Measurements from ENCODE around the gene SYNGR2. TPM values are rescaled to one million over a fixed set of nuclear protein-coding genes. Genes with fewer than 3 reads are reported as not detected.

SYNGR2 gene
- total and polyA plus RNA-seq, 2 of the 8 experiments (the other 6 are each of a cell fraction or from before 2014, with no cell fraction given) = 50.0 to 139 TPM

GRCh38 chr17:78127888-78128550 is 40.4 kb upstream of the SYNGR2 start (continued):
- no peak for TF ChIP-seq RAD21 (IDR thresholded peaks at IDR 0.05 in 1 of 2, conservative IDR thresholded peaks at IDR 0.05 in 1 of 2; ENCODE audit: low read depth in 2 of 2, low read length in 2 of 2)
- peak in 1 of 2 experiments; percentile 58; a peak in 3 of 4 replicates for TF ChIP-seq SIN3A (conservative IDR thresholded peaks at IDR 0.05 in 1 of 2, IDR thresholded peaks at IDR 0.05 in 1 of 2; ENCODE audit: low read depth in 1 of 2, low read length in 2 of 2)
- no peak for TF ChIP-seq CTBP2 (IDR thresholded peaks at IDR 0.05; ENCODE audit: borderline replicate concordance, insufficient read depth, insufficient read length, low read length)
- TF ChIP-seq FOSL1 (IDR thresholded peaks at IDR 0.05; ENCODE audit: insufficient read depth, low read depth, low read length) = no peak
- TF ChIP-seq, protein P1, sequence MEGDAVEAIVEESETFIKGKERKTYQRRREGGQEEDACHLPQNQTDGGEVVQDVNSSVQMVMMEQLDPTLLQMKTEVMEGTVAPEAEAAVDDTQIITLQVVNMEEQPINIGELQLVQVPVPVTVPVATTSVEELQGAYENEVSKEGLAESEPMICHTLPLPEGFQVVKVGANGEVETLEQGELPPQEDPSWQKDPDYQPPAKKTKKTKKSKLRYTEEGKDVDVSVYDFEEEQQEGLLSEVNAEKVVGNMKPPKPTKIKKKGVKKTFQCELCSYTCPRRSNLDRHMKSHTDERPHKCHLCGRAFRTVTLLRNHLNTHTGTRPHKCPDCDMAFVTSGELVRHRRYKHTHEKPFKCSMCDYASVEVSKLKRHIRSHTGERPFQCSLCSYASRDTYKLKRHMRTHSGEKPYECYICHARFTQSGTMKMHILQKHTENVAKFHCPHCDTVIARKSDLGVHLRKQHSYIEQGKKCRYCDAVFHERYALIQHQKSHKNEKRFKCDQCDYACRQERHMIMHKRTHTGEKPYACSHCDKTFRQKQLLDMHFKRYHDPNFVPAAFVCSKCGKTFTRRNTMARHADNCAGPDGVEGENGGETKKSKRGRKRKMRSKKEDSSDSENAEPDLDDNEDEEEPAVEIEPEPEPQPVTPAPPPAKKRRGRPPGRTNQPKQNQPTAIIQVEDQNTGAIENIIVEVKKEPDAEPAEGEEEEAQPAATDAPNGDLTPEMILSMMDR (IDR thresholded peaks at IDR 0.05; ENCODE audit: control extremely low read depth in 1 of 3, insufficient read depth in 1 of 3, low read depth in 1 of 3, low read length in 3 of 3) = no peak
- no peak for TF ChIP-seq KDM1A (IDR thresholded peaks at IDR 0.05; ENCODE audit: borderline replicate concordance, low read length)
- TF ChIP-seq, protein P2, sequence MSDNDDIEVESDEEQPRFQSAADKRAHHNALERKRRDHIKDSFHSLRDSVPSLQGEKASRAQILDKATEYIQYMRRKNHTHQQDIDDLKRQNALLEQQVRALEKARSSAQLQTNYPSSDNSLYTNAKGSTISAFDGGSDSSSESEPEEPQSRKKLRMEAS (IDR thresholded peaks at IDR 0.05) = no peak
- peak; percentile 55; the same call in 1 of the 2 replicates for TF ChIP-seq PHF8 (conservative IDR thresholded peaks at IDR 0.05; ENCODE audit: low read depth, low read length)
- TF ChIP-seq TEAD4 (IDR thresholded peaks at IDR 0.05; ENCODE audit: low read depth, low read length) = no peak
- TF ChIP-seq HDAC2 (IDR thresholded peaks at IDR 0.05; ENCODE audit: borderline replicate concordance in 1 of 2, low read depth in 2 of 2, low read length in 2 of 2) = 0 out of 4 replicates have a peak, but pooled peaks of 1 of the 2 experiments have one; percentile 25
- no peak for TF ChIP-seq CEBPB (IDR thresholded peaks at IDR 0.05; ENCODE audit: low read depth, low read length)
- no peak for TF ChIP-seq TAF1 (IDR thresholded peaks at IDR 0.05; ENCODE audit: low read depth, low read length)
- TF ChIP-seq TAF7 (optimal IDR thresholded peaks at IDR 0.05; ENCODE audit: borderline replicate concordance, low read depth, low read length) = no peak
- TF ChIP-seq BACH1 (IDR thresholded peaks at IDR 0.05; ENCODE audit: low read length) = no peak

Measured in H1 (cell line).